Left renal pelvis (tissue), 4 donors: ENCODE results near the gene DAZAP1. TPM values are rescaled to one million over a fixed set of nuclear protein-coding genes. Genes with fewer than 3 reads are reported as not detected.
"Not testable (repeated sequence)": the region's sequence is repeated elsewhere in the genome, so short reads cannot be mapped to it uniquely, and the experiment has no call there.

Source experiments
- DNase-seq, 4 donors: peaks; one replicate each; pipeline ENCODE4 v3.0.0-alpha.2; 2013; ENCODE audit warnings: low read depth in 4 of 4, low spot score in 3 of 4
- polyA plus RNA-seq, 4 donors: library from polyadenylated mRNA; unstranded; fragments of 120-200 nt; gene quantifications; one replicate each; pipeline ENCODE4 v1.2.1, GENCODE V29; 2013; ENCODE audit not compliant: insufficient read length in 4 of 4

DAZAP1 gene
- polyA plus RNA-seq, 4 donors, result 61.7 to 103 (median 80.9) TPM

DNA sequence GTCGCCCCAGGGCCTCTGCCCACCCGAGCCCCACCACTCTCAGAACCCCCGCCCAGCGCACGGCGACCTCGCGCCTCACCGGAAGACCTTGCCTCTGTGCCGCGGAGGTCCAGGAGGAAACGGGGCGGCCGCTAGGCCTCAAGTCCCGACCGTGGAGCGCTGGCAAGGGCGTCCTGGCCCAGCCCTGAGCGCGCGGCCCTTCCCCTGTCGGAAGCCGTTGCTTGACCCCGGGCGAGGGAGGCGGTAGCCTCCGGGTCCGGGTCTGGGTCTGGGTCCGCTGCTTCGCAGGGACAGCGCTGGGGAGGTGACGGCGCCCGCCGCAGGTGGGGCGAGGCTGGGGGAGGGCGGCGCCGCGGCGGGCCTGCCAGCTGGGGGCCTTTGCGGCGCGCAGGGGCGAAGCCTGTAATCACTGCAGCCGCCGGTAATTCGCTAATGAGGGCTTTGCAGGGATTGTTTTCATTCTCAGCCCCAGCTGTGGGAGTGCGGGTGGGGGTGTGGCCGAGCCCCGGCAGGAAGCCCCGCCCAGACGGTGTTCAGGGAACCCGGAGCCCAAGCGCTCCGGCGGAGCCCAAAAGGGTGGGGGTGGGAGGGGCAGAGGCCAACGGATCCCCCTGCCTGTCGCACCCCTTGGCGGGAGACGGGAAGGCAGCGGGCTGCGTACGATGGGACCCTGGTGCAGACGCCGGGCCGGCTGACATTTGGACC is 63.1 kb downstream of the DAZAP1 start:
- no peak for DNase-seq

DNA sequence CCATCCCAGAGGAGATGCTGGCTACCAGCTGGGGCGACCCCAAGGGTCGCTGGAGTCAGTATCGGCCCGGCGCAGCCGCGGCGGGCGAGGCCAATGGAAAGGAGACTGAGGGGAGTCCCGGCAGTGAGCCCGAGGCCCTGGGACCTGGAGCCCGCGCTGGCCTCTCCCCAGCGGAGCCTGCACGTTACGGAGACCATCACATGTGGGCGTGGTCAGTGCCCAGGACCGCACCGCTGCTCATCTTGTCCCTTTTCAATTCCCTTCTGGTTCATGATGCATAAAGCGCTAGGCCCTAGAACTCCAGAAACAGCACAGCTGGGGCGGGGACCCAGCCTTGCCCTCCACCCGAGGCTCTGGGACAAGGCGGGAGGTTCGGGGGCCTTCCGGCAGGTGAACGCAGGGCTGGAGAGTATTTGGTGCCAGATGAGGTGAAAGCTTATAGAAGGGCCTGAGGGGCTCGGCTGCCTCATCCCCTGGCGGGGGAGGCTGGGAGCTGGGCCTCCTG is 63.7 kb downstream of the DAZAP1 start:
- DNase-seq, result no peak

DNA sequence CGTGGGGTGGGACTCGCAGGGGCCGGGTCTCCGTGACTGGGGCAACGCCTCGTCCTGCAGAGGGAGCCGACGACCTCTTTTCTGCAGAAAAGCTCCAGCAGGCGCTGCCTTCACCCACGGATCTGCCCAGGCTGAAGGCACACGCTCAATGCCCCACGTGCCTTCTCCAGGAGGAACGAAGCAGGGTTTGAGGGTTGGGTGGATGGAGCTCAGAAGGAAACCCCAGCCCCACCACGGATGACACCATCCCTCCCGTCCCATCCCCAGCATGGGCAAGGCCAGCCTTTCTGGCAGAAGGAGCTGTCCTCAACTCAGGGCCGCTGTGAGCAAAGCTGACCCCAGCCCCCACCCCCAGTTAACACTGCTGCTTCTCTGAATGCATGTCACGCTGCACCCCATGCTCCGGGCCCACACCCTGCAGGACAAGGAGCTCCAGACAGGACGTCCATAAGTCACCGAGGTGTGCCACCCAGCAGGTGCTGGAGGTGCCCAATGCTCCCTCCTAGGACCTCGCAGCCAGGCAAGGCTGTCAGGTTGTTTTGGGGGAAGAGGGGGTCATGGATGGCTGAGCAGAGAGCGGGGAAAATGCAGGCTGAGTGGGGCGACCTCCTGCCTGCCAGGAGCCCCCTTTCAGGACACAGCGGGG is 64.3 kb downstream of the DAZAP1 start:
- DNase-seq, result no peak

DNA sequence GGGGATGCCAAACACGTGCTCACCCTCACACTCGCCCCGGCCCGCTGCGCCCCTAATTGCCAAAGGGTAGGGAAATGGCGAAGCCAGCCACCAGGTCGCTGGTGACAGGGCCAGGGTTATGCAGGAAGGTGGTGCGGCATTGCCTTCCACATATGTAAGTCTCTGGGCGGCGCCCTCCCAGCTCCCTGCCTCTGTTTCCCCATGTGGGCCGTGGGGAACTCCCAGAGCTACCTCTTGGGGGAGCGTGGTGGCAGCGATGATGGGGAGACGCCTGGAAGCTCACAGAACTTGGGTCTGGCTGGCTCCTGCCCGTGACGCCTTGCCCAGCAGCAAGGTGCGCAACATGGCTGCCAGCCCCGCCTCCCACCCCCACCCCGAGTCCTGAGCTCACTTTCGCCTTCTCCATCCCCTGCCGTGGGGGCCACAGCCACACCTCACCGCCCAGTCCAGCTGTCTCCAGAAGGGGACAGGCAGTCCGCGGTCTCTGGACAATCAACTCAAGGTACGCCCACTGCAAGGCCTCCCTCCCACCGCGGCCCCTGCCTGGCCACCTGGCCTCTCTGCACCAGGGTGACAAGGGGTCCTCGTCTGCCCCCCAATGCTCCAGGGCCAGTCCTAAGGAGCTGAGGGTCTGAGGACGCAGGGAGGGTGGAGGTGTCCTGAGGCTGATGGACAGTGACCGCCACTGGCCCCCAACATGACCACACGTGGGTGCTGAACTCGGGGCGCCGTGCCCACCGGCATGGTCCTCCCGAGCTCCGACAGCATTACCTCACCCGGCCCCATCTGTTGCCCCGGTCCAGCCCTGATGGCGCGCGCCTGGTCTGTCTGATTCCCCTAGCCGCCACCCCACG is 65.1 kb downstream of the DAZAP1 start:
- no peak for DNase-seq

DNA sequence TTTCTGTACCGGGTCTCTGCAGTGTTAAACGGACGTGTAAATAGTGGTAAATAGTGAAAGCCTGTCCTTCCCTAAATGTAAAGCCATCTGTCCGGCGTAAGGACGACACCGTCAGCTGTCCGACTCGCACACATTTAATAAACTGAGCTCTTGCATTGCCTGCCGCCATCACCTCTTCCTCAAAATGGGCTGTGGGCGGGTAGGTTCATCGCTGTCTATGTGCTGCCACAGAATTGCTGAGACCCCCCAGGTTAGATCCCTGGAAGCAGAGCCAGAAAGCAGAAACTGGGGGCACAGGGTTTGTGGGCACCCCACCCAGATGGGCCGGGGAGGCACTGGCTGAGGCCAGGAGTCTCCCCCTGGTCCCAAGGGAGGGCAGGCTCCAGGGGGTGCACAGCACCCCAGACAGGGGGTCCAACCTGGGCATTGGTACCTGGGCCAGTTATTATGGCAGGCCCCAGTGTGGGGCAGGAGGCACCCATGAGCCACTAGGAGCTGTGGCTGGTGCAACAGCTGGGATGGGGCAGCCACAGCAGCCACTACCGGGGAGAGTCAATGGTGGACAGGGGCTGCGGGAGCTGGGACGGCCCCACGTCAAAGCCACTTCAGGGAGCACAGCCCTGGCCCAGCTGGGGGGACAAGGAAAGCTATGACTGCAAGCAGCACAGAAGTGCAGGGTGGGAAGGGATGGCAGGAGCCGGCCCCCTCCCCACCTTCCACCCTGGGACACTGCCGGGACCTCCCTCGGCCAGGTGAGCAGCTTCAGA is 65.9 kb downstream of the DAZAP1 start:
- DNase-seq, result no peak

DNA sequence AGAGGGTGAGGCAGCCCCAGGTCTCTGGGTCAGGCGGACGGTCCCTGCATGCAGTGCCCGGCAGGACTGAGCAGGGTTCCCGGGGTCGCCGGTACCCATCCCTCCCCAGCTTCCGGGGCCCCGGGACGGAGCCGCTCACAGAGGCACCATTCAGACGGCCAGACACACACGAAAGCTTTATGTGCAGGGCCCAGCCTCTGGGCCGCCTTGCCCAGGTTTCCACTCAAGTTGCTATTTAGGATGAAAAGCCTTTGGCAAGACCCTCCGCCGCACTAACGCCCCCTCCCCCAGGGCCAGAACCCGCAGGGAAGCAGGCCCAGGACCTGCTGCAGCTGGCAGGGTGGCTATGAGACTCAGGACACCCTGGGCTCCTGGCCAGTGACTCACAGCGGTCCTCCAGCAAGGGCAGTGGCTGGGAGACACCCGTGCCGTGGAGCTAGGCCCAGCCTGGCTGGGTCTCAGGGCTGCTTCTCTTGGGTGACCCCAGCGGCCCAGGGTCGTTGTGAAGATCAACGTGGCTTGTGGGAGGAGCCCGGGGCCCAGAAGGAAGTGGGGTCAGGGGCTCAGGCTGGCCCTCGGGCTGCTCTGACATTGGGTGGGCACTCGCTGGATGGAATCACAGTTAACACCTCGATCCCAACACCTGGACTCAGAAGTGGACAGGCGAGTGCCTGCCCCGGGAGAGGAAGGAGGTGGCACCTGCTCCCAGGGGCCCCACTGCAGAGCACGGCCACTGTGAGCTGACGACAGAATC is 66.8 kb downstream of the DAZAP1 start:
- DNase-seq, result no peak

DNA sequence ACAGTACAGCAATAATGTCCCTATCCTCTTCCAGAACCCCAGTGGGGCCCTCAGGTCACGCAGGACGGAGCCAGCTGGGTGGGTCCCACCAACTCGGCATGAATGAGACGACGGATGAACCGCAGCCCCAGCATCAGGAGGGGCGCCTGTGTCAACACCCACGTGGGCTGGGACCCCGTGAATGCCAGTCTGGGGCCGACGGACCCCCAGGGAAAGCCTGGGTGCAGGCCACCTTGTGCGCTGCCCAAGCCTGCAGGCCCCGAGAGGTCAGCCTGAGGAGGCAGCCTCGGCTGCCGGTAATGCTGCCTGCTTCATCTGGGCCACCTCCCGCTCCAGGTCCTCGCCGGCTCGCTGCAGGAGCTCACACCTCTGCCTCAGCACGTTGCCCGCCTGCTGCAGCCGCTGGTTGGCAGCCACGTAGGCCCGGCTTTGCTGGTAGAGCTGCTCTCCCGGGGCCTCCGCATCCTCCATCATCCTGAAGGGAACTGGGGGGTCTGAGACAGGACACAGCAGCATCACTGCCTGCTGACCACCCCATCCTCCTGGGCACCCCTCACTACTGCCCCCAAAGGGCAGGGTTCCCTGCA is 67.5 kb downstream of the DAZAP1 start:
- DNase-seq, result no peak

DNA sequence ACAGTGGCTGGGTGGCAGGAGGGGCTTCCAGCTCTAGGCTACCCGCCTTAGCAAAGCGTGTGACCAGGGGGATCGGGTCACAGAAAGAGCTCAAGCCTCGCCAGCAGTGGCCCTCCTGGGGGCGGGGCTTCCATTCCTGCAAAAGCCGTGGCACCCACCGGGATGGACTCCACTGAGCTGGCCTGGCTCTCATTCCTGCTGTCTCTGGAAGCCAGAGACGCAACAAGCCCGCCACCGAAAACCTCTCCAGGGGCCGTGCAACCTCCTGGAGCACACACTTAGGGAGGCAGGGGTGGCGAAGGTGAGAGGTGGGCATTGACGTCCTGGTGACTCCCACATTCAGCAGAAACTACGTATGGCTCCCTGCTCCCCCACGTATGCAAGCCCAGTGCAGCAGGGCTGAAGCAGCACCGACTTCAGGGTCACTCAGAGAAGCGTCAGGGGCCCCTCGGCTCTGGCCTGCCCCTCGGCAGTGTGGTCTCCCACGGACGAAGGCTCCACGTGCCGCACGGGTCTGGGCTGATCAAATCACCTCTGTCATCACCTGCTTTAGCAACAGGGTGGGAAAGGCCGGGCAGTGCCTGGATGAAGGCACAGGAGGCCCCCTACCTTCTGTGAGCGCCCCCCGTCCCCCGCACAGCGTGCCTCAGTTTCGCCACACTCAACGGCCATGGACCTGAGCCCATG is 68.5 kb downstream of the DAZAP1 start:
- DNase-seq, result no peak

DNA sequence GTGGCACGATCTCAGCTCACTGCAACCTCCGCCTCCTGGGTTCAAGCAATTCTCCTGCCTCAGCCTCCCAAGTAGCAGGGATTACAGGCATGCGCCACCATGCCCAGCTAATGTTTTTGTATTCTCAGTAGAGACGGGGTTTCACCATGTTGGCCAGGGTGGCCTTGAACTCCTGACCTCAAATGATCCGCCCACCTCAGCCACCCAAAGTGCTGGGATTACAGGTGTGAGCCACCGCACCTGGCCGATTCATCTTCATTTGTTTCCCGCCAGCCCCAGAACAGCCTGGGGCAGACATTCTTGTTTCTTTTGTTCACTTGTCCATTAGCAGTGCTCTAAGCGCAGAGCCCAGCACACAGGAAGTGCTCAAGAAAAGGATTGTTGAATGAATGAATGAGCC is 69.7 kb downstream of the DAZAP1 start:
- not testable (repeated sequence) for DNase-seq

DNA sequence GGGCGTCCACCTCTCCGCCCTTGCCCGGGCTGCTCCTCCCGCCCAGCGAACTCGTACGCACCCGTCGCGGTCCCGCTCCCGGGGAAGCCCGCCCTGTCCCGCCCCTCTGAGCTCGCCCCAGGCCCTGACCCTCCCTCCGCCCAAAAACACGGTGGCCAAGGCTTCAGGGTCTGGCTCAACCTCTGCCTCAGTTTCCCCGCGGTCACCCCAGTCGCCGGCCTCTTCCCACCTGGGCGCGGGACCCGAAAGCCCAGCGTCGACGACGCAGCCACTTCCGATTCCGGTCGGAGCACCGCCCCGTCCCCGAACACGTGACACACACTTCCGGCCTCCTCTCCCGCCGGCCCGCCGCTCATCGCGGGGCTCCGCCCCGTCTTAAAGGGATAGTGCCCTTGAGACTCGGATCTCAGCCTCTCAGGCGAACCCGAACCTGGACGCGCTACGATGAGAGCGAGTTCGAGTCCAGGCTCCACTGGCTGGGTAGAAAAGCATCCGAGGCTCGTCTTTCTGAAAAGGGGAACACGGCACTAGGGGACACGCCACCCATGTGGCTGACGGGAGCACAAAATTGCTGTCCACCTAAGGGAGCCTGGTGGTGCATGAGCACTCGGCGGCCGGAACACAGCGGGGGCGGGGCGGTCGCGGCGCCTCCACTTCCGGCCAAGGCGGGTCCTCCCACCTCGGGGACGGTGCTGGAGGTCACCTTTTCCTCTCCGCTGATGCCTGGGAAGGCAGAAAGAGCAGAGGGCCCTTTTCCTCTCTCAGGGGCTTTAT is 71.7 kb downstream of the DAZAP1 start, which contains the start of gene C19orf25:
Gene C19orf25, minus strand, starts transcription at position 282 of the 774 bp plus-strand sequence. CDS start 312 bp downstream, outside the sequence.
- DNase-seq, result peak; percentile 80 to 86 (median 82)

DNA sequence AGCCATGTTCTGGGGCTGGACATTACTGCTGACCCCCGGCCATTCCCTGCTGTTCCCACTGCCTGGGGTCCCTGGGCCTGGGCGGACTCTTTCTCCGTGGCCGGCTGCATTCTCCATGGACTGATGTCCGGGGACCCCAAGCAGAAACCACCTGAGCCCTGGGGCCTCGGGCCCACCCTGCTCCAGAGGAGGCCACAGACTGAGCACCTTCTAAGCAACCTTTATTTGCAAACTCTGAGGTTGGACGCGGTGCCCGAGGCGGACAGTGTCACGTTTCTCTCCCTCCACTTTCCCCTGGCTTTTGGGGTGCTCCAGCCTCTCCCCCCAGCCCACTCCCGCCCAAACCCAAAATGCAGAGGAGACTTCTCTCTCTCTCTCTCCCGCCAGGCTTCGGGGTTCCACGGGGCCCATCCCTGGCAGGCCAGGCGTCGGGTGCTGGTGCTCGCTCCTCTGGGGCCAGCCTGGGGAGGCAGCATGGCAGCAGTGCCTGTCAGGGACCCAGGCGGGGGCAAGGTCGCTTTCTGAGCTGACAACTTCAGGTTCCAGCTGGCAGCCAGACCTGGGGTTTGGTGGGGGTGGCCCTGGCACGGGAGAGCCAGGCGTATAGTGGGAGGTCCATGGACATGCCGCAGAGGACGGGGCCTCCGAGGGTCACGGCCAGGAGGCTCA is 74.0 kb downstream of the DAZAP1 start:
- no peak for DNase-seq

DNA sequence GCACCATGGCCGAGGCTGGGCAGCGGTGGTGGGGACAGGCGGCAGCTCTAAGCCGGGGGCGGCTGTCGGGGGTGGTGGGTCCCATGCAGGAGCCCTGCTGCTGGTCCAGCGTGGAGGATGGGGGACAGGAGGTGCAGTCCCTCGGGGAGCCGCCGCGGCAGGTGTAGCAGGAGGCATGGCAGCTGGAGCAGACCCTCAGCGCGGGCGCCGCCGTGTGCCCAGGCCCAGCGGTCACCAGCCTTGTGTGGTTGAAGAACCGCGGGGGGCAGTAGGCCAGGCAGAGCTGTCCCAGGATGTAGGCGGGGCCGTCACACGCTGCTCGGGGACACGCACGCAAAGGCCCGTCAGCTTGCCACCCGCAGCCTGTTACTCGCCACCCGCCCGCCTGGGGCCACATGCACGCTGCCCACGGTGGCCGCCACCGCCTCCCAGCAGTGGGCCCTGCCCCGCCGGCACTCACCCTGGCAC is 74.5 kb downstream of the DAZAP1 start:
- DNase-seq, result no peak

DNA sequence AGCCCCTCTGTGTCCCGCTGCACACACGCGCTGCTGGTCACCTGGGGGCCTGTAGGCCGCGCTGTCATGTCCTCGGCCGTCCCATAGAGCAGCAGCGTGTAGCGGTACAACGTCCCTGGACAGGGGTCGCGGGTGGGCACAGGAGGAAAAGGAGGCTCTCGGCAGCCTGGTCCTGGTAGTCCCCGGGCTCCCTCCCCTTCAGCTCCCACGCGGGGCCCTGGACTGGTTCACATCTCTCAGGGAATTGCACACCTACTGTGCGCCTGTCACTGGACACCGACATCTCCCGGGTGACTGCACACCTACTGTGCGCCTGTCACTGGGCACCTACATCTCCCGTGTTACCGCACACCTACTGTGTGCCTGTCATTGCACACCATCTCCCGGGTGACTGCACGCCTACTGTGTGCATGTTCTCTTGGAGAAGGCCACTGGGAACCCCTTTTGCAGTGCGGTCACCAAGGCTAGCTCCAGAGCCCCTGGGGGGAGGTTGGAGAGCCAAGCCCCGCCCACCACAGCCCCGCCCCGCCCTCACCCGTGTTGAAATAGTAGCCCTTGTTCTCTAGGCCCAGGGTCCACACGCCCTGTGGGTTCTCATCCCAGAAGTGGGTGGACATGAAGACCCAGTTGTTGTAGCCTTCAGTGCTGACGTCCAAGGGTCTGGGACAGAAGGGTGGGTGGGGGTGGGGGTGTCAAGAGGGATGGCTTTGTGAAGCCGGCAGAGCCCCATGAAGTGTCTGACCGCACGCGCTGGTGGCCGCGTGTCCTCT is 75.2 kb downstream of the DAZAP1 start:
- DNase-seq, result no peak

DNA sequence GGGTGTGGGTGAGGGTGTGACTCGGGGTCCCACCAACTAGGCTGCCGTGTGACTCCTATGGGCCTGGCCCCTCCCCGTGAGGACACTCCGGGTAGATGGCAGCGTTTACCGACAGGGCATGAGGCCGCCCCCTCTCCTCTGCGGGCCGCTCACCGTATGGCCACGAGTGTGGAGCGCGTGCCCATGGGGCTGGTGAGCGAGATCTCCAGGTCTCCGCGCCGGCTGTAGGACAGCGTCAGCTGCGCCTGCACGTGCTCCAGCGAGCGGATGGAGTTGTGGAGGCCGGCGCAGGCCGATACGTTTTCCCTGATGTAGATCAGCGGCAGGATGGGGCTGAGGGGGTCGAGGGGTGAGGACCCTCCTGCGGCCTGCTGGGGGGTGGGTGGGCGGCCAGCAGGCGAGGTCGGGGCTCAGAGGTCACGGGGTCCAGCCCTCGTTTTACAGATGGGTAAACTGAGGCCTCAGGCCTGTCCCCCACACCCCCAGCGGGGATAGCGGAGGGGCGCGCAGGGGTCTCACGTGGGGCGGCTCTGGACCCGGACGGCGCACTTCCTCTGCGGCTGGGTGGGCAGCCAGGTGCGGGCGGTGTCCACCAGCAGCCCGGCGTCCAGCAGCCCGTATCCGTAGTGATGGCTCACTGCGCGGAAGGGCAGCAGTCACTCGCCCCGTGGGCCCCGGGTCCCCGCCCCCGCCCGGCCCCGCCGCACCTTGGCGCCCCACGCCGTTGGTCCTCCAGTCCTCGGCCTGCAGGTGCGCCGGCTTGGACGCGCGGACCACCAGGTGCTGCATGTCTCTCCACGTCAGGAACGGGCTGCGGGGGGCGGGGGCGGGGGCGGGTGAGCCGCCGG is 76.0 kb downstream of the DAZAP1 start:
- DNase-seq, result no peak

DNA sequence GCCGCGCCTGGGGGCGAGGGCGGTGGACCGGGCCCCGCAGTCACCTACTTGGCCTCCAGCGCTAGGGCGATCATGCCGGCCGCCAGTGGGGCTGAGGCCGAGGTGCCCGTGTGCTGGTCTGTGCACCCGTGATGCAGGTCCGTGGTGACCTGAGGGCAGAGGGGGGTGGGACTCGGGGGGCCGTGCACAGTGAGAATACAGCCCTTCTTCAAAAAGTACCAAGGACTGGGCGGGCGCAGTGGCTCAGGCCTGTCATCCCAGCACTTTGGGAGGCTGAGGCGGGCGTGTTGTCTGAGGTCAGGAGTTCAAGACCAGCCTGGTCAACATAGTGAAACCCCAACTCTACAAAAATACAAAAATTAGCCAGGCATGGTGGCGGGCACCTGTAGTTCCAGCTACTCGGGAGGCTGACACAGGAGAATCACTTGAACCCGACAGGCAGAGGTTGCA is 76.6 kb downstream of the DAZAP1 start:
- DNase-seq, result no peak
